NOMO-1 (cell line): Measurements from ENCODE around the gene OST4.

Experiments used
- DNase-seq, 2 experiments: peaks; one replicate each; lab custom pipeline; 2025; ENCODE audit not compliant: unreplicated experiment in 2 of 2; lab: John Stamatoyannopoulos, UW

OST4 gene

DNA sequence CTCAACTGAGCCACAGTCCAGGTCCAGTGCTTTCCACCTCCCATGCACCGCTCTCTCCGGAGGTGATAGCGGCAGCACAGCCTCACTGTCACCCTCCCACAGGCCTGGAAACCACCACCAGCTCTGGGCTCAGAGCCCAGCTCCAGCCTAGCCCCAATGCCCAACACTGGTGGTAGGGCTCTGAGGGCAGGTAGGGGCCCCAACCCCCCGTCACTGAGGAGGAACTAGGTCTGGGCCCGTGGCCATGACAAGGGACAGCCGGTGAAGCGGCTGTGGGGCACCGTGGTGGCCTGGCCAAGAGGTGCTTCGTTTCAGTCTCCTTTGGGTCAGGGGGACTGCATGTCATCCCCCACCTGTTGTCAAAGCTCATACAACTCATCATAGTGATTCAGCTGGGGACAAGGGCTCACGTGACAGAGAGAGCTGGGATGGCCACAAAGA lies 44.2 kb downstream of the OST4 start:
- no peak for DNase-seq

DNA sequence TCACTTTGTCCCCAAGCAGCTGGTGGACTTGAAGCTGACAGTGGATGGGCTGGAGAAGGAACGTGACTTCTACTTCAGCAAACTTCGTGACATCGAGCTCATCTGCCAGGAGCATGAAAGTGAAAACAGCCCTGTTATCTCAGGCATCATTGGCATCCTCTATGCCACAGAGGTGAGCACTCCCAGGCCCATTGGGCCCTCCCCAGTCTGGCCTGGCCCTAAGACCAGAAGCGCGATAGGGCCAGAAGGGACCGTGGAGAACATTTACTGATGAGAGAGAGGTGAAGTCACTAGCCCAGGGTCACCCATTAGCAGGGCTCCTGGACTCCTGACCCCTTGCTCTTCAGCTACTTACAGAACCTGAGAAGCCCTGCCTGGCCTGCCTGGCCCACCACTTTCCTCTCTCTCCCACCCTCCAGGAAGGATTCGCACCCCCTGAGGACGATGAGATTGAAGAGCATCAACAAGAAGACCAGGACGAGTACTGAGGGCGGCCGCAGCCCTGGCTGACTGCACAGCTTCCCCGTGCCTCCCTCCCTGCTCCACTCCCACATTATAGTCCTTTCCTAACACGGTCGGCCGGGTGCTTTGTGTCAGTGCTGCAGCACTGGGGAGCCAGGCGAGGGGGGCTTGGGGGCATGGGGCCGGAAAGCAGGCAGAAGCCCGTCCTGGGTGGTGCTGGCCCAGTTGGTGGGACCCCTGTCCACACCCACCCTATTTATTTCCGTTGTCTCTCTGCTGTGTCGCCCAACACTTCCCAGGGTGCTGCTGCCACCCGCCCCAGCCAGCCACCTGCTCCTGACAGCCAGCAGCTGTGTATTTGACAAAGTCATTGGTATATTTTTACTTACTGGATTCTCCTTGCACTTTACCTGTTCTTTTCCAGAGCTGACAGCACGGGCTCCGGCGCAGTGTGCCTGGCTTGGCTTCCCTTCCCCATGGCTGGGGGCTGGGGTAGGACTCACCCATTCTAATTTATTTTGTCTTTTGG lies 45.3 kb downstream of the OST4 start:
- DNase-seq = no peak

DNA sequence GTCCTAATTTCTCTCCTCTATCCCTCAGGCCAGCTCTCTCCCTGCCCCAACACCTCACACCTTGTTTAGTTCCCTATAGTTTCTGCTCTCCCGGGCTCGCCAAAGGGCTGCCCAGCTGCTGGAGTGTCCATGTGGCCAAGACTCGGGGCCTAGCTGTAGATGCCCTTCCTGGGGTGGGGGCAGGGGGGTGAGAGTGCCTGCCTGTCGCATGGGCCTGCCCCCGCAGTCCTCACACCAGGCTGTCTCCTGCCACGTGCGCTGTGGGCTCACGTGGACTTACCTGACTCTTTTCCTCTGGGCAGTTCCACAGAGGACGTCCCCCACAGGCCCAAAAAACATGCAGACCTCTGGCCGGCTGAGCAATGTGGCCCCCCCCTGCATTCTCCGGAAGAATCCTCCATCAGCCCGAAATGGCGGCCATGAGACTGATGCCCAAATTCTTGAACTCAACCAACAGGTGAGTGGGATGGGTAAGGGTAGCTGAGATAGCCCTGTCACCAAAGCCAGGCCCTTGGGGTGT lies 46.1 kb downstream of the OST4 start:
- no peak for DNase-seq

DNA sequence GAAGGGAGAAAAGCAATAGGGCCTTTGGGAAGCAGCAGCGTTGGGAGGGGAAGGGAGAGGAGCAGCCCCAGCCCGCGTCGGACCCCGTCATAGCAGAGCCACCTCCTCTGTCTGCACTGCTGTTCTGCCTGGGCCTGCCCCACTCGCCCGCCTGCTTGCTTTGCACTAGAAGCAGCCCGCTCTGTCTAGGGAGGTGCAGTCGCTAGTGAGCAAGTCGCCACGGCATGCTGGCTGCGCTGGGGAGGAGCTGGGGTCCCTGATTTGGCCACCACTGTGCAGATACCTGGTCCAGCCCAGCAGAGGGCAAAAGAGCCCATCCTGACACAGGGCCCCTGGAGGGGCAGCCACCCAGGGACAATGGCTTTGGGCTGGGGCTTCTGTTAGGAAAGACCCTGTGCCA lies 46.6 kb downstream of the OST4 start:
- DNase-seq = no peak

DNA sequence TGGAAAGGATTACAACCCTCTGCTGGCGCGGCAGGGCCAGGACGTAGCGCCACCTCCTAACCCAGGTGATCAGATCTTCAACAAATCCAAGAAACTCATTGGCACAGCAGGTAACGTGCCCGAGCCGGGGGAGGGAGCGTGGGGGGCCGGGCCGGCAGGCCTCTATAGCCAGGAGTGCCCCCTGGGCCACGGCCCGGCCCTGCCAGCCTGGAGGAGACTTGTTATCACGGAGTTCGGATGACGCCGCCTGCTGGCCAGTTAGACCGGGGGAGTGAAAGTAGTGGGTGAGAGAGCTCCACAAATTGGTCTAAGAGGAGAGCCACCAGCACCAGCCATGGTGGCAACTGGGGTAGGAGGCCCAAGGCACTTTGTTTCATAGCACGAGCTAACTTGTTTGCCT lies 47.3 kb downstream of the OST4 start:
- no peak for DNase-seq

DNA sequence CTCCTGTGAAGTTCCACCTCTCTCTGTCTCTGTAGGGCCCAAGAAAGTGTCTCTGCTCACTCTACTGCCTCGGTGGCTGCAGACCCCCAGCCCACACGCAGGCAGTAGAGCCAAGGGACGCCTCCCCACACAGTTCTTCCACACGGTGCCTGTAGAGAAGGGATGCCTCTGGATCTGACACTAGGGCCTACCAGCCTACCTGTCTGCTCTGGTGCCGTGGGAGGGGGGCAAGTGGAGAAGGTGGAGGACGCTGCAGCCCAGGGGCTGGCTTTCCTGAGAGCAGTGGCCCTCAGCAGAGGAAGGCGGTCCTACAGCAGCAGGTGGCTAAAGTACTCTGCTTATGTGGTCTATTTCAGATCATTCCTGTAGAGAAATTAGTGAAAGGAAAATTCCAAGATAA lies 47.7 kb downstream of the OST4 start:
- DNase-seq = no peak

DNA sequence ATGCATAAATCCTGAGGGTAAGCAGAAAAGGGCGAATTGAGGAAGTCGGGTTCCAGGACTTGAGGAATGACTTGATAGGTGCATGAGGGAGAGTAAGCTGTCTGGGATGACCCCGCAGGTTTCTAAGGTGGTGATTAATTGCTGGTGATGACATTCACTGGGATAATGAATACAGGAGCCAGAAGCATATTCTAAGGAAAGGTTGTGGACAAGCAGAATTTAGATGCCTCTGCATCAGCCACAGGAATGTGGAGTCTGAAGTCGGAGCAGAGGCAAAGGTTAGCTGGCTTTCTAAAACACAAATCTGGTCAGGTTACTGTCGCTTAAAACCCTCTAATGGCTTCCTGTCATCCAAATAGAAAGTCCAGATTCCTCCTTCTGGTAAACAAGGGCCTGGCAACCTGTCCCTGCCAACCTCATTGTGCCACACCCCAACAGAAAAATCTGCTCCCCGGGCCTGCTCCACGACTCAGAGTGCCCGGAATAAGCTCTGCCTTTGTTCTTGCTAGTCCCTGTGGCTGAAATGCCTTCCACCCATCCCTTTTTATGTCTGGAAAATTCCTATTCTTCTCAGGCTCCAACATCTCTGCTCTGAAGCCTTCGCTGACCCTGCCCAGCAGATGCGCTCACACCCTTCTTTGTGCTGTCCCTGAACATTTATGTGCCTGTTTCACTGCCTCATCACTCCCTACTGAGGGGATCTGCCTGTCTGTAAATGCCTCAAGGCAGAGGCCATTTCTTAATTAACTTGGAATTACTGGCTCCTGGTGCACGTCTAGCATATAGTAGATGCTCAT lies 50.0 kb downstream of the OST4 start:
- no peak for DNase-seq
